IPS-15b (cell line): ENCODE results near the gene RMDN2.
"Not testable (repeated sequence)": the region's sequence is repeated elsewhere in the genome, so short reads cannot be mapped to it uniquely, and the experiment has no call there.

ENCODE experiments used
- H3K27me3 ChIP-seq: one replicate; pipeline ENCODE4 v1.6.1; 2013; ENCODE audit warnings: low read length; ENCODE audit not compliant: control insufficient read depth, insufficient read depth
- H3K36me3 ChIP-seq: one replicate; pipeline ENCODE4 v1.6.1; 2013; ENCODE audit warnings: low read length; ENCODE audit not compliant: control insufficient read depth, insufficient read depth
- H3K4me1 ChIP-seq: one replicate; pipeline ENCODE4 v1.6.1; 2013; ENCODE audit warnings: mild to moderate bottlenecking, low read length; ENCODE audit not compliant: control insufficient read depth, insufficient read depth
- H3K4me3 ChIP-seq: one replicate; pipeline ENCODE4 v1.5.1; 2013; ENCODE audit warnings: low read depth, low read length
- H3K9ac ChIP-seq: one replicate; pipeline ENCODE4 v1.6.1; 2013; ENCODE audit warnings: low read depth, mild to moderate bottlenecking, low read length
- H3K9me3 ChIP-seq: one replicate; pipeline ENCODE4 v1.6.1; 2013; ENCODE audit warnings: mild to moderate bottlenecking, low read length; ENCODE audit not compliant: control insufficient read depth, insufficient read depth

Gene RMDN2

GRCh38 chr2:37982847-37983246, 57.8 kb downstream of the RMDN2 start:
- Histone ChIP-seq H3K9ac (no peak overlapping the region), H3K9me3 (no peaks in the 10 kb centered on the region), H3K36me3 (no peaks in the 10 kb centered on the region)

DNA sequence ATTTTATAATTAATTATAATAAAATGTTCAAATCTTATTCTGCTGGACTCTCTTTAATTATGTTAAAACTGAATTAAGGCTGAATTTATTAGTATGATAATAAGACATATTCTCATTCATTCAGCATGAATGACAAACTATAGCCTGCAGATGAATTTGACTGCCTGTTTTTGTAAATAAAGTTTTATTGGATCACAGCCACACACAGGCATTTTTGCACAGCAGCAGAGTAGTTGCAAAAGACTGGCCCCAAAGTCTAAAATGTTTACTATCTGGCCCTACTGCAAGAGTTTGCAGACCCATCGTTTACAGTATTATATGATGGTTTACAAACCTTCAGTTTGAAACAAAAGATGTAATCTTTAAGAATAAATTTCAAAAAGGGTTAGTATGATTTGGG, 58.6 kb downstream of the RMDN2 start:
- H3K4me1 ChIP-seq, result peaks cover 6% of the 10 kb centered on the region
- H3K36me3 ChIP-seq, result no peaks in the 10 kb centered on the region
- H3K9me3 ChIP-seq, result no peaks in the 10 kb centered on the region
- no peaks in the 10 kb centered on the region for H3K27me3 ChIP-seq
- no peak overlapping the region for H3K9ac ChIP-seq
- H3K4me3 ChIP-seq, result no peak overlapping the region

More at GRCh38 chr2:37982847-37983246, 57.8 kb downstream of the RMDN2 start:
- H3K4me3 ChIP-seq, result no peak overlapping the region
- H3K4me1 ChIP-seq, result peaks cover 6% of the 10 kb centered on the region
- no peaks in the 10 kb centered on the region for H3K27me3 ChIP-seq

DNA sequence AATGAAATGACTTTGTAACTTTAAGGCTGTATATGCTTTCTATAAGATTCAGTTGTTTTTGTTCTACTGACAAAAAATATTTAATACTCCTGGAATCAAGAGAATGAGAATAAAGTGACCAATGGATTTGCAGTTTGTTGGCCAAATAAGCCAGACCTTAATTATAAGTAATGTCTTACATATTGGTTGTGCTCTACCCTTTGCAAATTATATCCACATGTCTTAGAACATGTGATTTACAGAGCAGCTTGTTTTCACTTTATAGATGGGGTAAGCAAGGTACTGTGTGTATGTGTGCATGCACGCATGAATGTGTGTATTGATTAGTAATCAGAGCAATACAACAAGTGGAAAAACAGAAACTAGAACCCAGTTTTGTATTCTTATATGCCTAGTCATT, 59.1 kb downstream of the RMDN2 start:
- Histone ChIP-seq H3K36me3 (no peaks in the 10 kb centered on the region), H3K9ac (no peak overlapping the region), H3K27me3 (no peaks in the 10 kb centered on the region), H3K9me3 (no peaks in the 10 kb centered on the region), H3K4me1 (peaks cover 6% of the 10 kb centered on the region), H3K4me3 (no peak overlapping the region)

GRCh38 chr2:37984589-37984988, 59.5 kb downstream of the RMDN2 start:
- Histone ChIP-seq H3K9me3 (no peaks in the 10 kb centered on the region), H3K4me3 (no peak overlapping the region), H3K36me3 (no peaks in the 10 kb centered on the region), H3K9ac (no peak overlapping the region), H3K4me1 (peaks cover 6% of the 10 kb centered on the region), H3K27me3 (no peaks in the 10 kb centered on the region)

DNA sequence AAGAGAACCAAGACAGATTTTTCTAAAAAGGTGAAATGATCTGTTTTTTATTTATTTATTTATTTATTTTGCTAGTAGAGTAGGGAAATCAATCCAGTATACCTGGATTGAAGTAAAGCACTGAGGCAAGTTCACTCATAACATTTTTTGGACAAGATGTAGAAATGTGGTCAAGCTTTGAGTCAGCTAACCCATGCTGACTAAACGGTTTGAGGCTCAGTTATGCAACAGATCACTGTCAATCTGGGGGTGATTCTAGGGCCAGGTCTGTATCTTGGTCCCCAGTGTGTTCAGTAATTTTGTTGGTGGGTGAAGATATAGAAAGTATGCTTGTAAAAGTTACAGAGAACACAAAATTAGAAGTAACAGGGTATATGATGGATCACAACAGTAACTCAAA, 60.2 kb downstream of the RMDN2 start:
- H3K36me3 ChIP-seq, result no peaks in the 10 kb centered on the region
- H3K27me3 ChIP-seq, result no peaks in the 10 kb centered on the region
- H3K9ac ChIP-seq, result no peak overlapping the region
- peaks cover 6% of the 10 kb centered on the region for H3K4me1 ChIP-seq
- no peaks in the 10 kb centered on the region for H3K9me3 ChIP-seq
- no peak overlapping the region for H3K4me3 ChIP-seq

DNA sequence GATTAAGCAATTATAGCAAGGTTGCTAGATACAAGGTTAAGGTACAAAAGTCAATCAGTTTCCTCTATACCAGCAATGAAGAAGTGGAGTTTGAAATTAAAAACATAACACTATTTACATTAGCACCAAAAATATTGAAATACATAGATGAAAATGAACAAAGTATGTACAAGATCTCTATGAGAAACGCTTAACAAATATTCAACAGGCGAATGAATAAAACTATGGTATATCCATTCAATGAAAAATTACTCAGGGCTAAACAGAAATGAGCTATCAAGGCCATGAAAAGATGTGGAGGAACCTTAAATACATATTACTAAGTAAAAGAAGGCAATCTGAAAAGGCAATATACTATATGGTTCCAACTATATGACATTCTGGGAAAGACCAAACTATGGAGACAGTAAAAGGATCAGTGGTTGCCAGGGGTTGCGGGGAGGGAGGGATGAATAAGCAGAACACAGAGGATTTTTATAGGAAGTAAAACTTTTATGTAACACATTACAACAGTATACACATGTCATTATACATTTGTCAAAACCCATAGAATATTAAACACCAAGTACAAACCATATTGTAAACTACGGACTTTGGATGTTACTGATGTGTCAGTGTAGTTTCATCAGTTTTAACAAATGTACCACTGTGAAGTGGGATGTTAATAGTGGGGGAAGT, 62.1 kb downstream of the RMDN2 start:
- Histone ChIP-seq H3K36me3 (no peaks in the 10 kb centered on the region), H3K27me3 (no peaks in the 10 kb centered on the region), H3K4me1 (peaks cover 6% of the 10 kb centered on the region), H3K9ac (no peak overlapping the region), H3K4me3 (no peak overlapping the region), H3K9me3 (no peaks in the 10 kb centered on the region)

- H3K4me1 ChIP-seq, result no peaks in the 10 kb centered on the region
- no peaks in the 10 kb centered on the region for H3K27me3 ChIP-seq
- no peaks in the 10 kb centered on the region for H3K36me3 ChIP-seq
- H3K9me3 ChIP-seq, result no peaks in the 10 kb centered on the region
- no peak overlapping the region for H3K9ac ChIP-seq
- no peak overlapping the region for H3K4me3 ChIP-seq
Observed at GRCh38 chr2:37992601-37993000, 67.5 kb downstream of the RMDN2 start.

GRCh38 chr2:37993143-37993542, 68.1 kb downstream of the RMDN2 start:
- no peaks in the 10 kb centered on the region for H3K36me3 ChIP-seq
- H3K9ac ChIP-seq, result no peak overlapping the region
- no peaks in the 10 kb centered on the region for H3K4me1 ChIP-seq
- no peak overlapping the region for H3K4me3 ChIP-seq
- no peaks in the 10 kb centered on the region for H3K27me3 ChIP-seq
- no peaks in the 10 kb centered on the region for H3K9me3 ChIP-seq

GRCh38 chr2:37997629-37998028, 72.5 kb downstream of the RMDN2 start:
- H3K9me3 ChIP-seq, result no peaks in the 10 kb centered on the region
- no peaks in the 10 kb centered on the region for H3K4me1 ChIP-seq
- H3K4me3 ChIP-seq, result no peak overlapping the region
- no peaks in the 10 kb centered on the region for H3K27me3 ChIP-seq
- no peak overlapping the region for H3K9ac ChIP-seq
- H3K36me3 ChIP-seq, result no peaks in the 10 kb centered on the region

- no peaks in the 10 kb centered on the region for H3K36me3 ChIP-seq
- H3K9ac ChIP-seq, result no peak overlapping the region
- H3K27me3 ChIP-seq, result no peaks in the 10 kb centered on the region
- no peak overlapping the region for H3K4me3 ChIP-seq
- no peaks in the 10 kb centered on the region for H3K4me1 ChIP-seq
- no peaks in the 10 kb centered on the region for H3K9me3 ChIP-seq
Observed at GRCh38 chr2:38000485-38001222, 75.6 kb downstream of the RMDN2 start.

- H3K36me3 ChIP-seq, H3K27me3 ChIP-seq, H3K9me3 ChIP-seq, H3K4me3 ChIP-seq, H3K4me1 ChIP-seq, H3K9ac ChIP-seq: not testable (repeated sequence)
Observed at GRCh38 chr2:38010187-38010586, 85.1 kb downstream of the RMDN2 start.

GRCh38 chr2:38010995-38011394, 85.9 kb downstream of the RMDN2 start:
- Histone ChIP-seq H3K4me3 (no peak overlapping the region), H3K36me3 (no peaks in the 10 kb centered on the region), H3K27me3 (no peaks in the 10 kb centered on the region), H3K4me1 (no peaks in the 10 kb centered on the region), H3K9me3 (peaks cover 4% of the 10 kb centered on the region), H3K9ac (no peak overlapping the region)
